Activated T-helper 2 cell treated with anti-CD3 and anti-CD28 coated beads, Interferon-gamma antibody, Interleukin-2, Interleukin-4, amounts not matched to agents 10 μg/mL and 5 μg/mL and 100 μg/mL, durations not matched to agents 14 hours and 24 hours and 36 hours (primary cell): ENCODE results near the gene ID1. TPM values are rescaled to one million over a fixed set of nuclear protein-coding genes. Genes with fewer than 3 reads are reported as not detected.
"Not testable (repeated sequence)": the region's sequence is repeated elsewhere in the genome, so short reads cannot be mapped to it uniquely, and the experiment has no call there.

Experiments
- DNase-seq: peaks from one replicate; pipeline ENCODE4 v3.0.0; 2021; ENCODE audit warnings: low spot score
- H3K27ac Mint-ChIP-seq: one replicate; pipeline ENCODE4 v1.8.0; 2021; ENCODE audit warnings: mixed read lengths
- H3K27me3 Mint-ChIP-seq: one replicate; pipeline ENCODE4 v1.8.0; 2021; ENCODE audit warnings: low read depth, mixed read lengths
- H3K36me3 Mint-ChIP-seq: one replicate; pipeline ENCODE4 v1.8.0; 2021; ENCODE audit warnings: low read depth, mixed read lengths
- H3K4me1 Mint-ChIP-seq: one replicate; pipeline ENCODE4 v1.8.0; 2021; ENCODE audit warnings: low read depth, mixed read lengths
- H3K4me3 Mint-ChIP-seq: one replicate; pipeline ENCODE4 v1.8.0; 2021; ENCODE audit warnings: low read depth, mild to moderate bottlenecking, moderate library complexity, mixed read lengths
- H3K9me3 Mint-ChIP-seq: one replicate; pipeline ENCODE4 v1.8.0; 2021; ENCODE audit warnings: mixed read lengths
- intact Hi-C: fragments of 100-400 bp; cut with micrococcal nuclease; formaldehyde crosslinking; loops from one replicate; pipeline ENCODE4 v1.15.1; 2023
- total RNA-seq: library from RNA; stranded (reverse); gene quantifications from 2 replicates; pipeline ENCODE4 v1.2.3, GENCODE V29; 2022

The ID1 gene
- total RNA-seq, 1 donor from 2014 or later = 1.5 TPM

GRCh38 chr20:31595654-31596411 is 9.3 kb upstream of the ID1 start:
- no peaks in the 10 kb centered on the region for H3K36me3 Mint-ChIP-seq
- no peaks in the 10 kb centered on the region for H3K9me3 Mint-ChIP-seq
- H3K4me3 Mint-ChIP-seq = no peak overlapping the region
- peaks cover 1% of the 10 kb centered on the region for H3K27me3 Mint-ChIP-seq
- DNase-seq = no peak
- intact Hi-C loops = no loop called here
- H3K27ac Mint-ChIP-seq = no peak overlapping the region
- H3K4me1 Mint-ChIP-seq = no peaks in the 10 kb centered on the region

DNA sequence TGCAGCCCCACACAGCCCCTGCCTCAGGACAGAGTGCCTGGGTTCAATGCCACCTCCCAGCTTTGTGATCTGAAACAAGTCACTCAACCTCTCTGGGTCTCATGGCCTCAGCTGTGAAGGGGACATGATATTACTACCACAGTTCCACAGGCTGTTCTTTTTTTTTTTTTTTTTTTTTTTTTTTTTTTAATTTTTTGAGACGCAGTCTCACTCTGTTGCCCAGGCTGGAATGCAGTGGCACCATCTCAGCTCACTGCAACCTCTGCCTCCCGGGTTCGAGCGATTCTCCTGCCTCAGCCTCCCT is 8.7 kb upstream of the ID1 start:
- H3K4me1 Mint-ChIP-seq, H3K27me3 Mint-ChIP-seq, H3K27ac Mint-ChIP-seq, intact Hi-C loops, H3K36me3 Mint-ChIP-seq, H3K4me3 Mint-ChIP-seq, DNase-seq, H3K9me3 Mint-ChIP-seq: not testable (repeated sequence)

- no peaks in the 10 kb centered on the region for H3K36me3 Mint-ChIP-seq
- no peak overlapping the region for H3K27ac Mint-ChIP-seq
- H3K4me3 Mint-ChIP-seq = no peak overlapping the region
- H3K27me3 Mint-ChIP-seq = peaks cover 2% of the 10 kb centered on the region
- no peak for DNase-seq
- no peaks in the 10 kb centered on the region for H3K9me3 Mint-ChIP-seq
- intact Hi-C loops = no loop called here
- no peaks in the 10 kb centered on the region for H3K4me1 Mint-ChIP-seq
These were observed 8.1 kb upstream of the ID1 start for GRCh38 chr20:31596831-31597480.

GRCh38 chr20:31597481-31597855 is 7.6 kb upstream of the ID1 start:
- Mint-ChIP-seq H3K36me3 (no peaks in the 10 kb centered on the region), H3K4me3 (no peak overlapping the region), H3K27ac (no peak overlapping the region), H3K9me3 (no peaks in the 10 kb centered on the region), H3K4me1 (peaks cover under 1% of the 10 kb centered on the region), H3K27me3 (peaks cover 4% of the 10 kb centered on the region)
- intact Hi-C loops = no loop called here
- no peak for DNase-seq

DNA sequence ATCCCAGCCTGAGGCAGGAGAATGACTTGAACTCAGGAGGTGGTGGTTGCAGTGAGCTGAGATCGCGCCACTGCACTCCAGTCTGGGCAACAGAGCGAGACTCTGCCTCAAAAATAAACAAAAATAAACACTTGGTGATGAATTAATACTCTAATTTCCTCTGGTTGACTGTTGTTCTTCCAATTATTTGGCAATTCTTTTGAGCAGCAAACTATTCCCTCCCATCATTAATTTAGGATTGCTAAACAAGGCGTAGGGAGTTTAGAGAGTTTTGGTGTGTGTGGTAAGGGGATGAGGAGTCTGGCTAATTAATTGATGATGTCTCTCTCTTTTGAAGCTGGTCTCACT is 2.7 kb upstream of the ID1 start:
- no peak for DNase-seq
- Mint-ChIP-seq H3K4me1 (peaks cover 23% of the 10 kb centered on the region), H3K9me3 (no peaks in the 10 kb centered on the region), H3K4me3 (no peak overlapping the region), H3K36me3 (no peaks in the 10 kb centered on the region), H3K27me3 (peaks cover 31% of the 10 kb centered on the region), H3K27ac (no peak overlapping the region)
- intact Hi-C loops = no loop called here

DNA sequence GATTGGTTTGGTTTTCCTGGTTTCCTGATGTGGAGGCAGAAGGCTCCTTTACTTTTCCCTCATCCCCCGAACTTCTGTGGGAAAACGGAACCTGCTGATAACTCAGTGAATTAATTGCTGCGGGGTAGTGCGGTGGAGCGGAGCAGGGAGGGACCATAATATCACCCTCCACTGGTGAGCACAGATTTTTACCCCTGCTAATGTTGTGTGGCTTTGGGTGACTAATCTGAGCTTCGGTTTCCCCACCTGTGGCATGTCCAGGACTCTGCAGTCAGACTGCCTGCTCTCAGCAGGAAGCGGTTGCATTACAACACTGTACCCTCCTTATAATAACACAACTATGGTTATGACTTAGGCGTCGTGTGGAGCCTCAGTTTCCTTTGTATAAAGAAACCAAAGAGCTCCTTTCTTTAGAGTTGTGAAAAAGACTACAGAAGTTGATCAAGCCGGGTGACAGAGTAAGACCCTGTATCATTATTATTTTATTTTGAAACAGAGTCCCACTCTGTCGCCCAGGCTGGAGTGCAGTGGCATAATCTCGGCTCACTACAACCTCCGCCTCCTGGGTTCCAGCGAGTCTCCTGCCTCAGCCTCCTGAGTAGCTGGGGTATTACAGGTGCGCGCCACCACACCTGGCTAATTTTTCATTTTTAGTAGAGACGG is 2.2 kb upstream of the ID1 start:
- no peaks in the 10 kb centered on the region for H3K9me3 Mint-ChIP-seq
- peaks cover 37% of the 10 kb centered on the region for H3K27me3 Mint-ChIP-seq
- peaks cover 23% of the 10 kb centered on the region for H3K4me1 Mint-ChIP-seq
- H3K36me3 Mint-ChIP-seq = no peaks in the 10 kb centered on the region
- intact Hi-C loops = no loop called here
- no peak overlapping the region for H3K27ac Mint-ChIP-seq
- DNase-seq = peak; percentile 43
- H3K4me3 Mint-ChIP-seq = peak overlapping the region; percentile 17

GRCh38 chr20:31603822-31604566 is 1.1 kb upstream of the ID1 start:
- intact Hi-C loops = loop anchor here (1.0 to 2.0 kb wide), 3 partner anchors 8 to 119 kb away; partner anchors contain the start of gene BCL2L1
- H3K36me3 Mint-ChIP-seq = no peaks in the 10 kb centered on the region
- H3K27ac Mint-ChIP-seq = peak overlapping the region; percentile 53
- peak overlapping the region; percentile 87 for H3K4me3 Mint-ChIP-seq
- peaks cover 23% of the 10 kb centered on the region for H3K4me1 Mint-ChIP-seq
- H3K9me3 Mint-ChIP-seq = no peaks in the 10 kb centered on the region
- peak; percentile 70 for DNase-seq
- peaks cover 43% of the 10 kb centered on the region for H3K27me3 Mint-ChIP-seq

- intact Hi-C loops = loop anchor here (1.0 to 2.0 kb wide), 3 partner anchors 8 to 118 kb away; partner anchors contain the start of gene BCL2L1
- H3K27ac Mint-ChIP-seq = no peak overlapping the region
- no peaks in the 10 kb centered on the region for H3K36me3 Mint-ChIP-seq
These were observed 490 bp upstream of the ID1 start for GRCh38 chr20:31604567-31605030.

DNA sequence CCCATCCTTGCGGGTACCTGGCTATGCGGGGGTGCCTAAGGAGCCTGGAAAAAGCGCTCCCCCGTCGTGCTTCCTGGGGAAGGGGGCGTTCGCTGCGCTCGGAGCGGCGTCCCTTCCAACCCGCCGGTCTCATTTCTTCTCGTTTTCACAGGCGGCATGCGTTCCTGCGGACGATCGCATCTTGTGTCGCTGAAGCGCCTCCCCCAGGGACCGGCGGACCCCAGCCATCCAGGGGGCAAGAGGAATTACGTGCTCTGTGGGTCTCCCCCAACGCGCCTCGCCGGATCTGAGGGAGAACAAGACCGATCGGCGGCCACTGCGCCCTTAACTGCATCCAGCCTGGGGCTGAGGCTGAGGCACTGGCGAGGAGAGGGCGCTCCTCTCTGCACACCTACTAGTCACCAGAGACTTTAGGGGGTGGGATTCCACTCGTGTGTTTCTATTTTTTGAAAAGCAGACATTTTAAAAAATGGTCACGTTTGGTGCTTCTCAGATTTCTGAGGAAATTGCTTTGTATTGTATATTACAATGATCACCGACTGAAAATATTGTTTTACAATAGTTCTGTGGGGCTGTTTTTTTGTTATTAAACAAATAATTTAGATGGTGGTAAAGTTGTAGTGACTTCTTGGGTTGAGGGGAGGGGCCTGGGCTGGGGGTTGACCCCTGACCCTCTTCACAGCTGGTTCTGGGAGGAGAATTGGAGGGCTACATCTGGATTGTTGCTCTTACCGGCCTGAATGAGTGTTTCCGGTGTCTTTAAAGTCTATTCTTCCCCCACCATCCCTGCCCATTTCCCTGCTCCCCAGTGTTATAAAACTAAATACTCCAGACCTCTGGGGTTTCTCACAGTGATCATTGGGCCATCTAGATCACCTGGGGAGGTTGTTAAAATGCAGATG is 1.1 kb downstream of the ID1 start:
- Mint-ChIP-seq H3K4me3 (peak overlapping the region; percentile 87), H3K9me3 (no peaks in the 10 kb centered on the region), H3K27ac (no peak overlapping the region), H3K27me3 (peaks cover 42% of the 10 kb centered on the region), H3K4me1 (peaks cover 23% of the 10 kb centered on the region), H3K36me3 (no peaks in the 10 kb centered on the region)
- DNase-seq = peak; percentile 14
- intact Hi-C loops = loop anchor here (2.0 kb wide), 2 partner anchors 33 to 117 kb away; partner anchors contain the start of gene BCL2L1

More at GRCh38 chr20:31604567-31605030, 490 bp upstream of the ID1 start:
- Mint-ChIP-seq H3K4me1 (peaks cover 23% of the 10 kb centered on the region), H3K4me3 (peak overlapping the region; percentile 87), H3K27me3 (peaks cover 44% of the 10 kb centered on the region), H3K9me3 (no peaks in the 10 kb centered on the region)
- DNase-seq = no peak

DNA sequence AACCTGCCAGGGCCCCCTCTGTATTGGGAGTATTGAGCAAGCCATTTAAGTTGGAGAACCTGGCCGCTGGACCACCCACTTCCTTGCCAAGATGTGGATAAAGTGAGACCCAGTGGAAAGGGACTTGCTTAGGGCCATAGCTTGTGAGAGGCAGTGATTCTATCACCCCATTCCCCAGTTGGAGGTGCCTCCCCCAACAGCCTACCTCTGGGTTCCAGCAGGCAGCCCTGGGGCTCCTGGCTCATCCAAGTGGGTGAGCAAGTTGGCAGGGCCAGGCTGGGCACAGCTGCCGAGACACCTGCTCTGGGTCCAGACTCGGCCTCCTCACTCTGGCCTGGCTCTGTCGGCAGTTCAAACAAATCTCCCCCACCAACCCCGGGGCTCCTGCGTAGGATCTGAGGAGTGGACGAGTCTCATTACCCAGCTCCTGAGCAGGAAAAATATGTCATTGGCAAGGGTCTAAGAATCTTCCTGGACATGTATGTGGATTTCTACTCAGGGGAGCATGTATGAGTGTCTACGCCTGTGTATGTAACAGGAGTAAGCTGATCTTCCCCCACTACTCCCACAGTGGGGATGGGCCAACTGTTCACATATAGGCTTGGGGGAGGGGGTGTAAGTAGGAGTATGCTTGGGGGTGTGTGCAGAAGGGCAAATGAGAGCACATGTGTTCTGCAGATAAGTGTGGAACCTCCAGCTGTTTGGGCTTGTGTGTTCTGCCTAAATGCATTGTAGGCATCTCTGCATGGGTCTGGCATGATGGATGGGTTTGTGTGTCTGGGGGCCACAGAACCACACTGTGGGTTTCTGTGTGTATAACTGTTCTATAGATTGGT is 1.9 kb downstream of the ID1 start:
- intact Hi-C loops = no loop called here
- peaks cover 23% of the 10 kb centered on the region for H3K4me1 Mint-ChIP-seq
- peak overlapping the region; percentile 21 for H3K4me3 Mint-ChIP-seq
- peaks cover 42% of the 10 kb centered on the region for H3K27me3 Mint-ChIP-seq
- no peaks in the 10 kb centered on the region for H3K36me3 Mint-ChIP-seq
- H3K27ac Mint-ChIP-seq = no peak overlapping the region
- H3K9me3 Mint-ChIP-seq = no peaks in the 10 kb centered on the region
- DNase-seq = no peak

DNA sequence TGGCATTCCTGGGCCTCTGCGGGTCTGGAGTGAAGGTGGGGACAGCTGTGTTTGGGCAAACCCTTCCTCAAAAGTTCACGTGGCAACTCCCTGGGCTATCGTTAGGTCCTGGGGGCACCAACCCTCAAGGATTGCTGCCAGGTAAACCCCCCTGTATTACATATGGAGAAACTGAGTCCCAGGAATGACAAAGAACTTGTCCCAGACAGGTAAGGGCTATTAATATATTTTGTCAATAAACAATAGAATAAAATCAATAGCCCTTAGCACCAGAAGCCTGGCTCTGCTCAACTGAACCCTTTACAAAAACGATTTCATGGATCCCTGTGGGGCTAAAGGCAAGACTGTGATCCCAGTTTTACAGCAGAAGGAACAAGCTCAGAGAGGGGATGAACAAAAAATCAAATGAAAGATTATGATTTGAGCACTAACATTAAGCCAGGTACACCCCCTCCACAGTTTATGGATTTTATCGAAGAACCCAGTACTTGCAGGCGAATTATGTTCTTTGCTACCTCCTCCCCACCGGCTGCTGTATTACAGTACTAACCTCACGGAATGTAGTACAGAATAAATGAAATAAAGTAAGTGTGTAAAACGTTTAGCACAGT is 2.7 kb downstream of the ID1 start:
- intact Hi-C loops = no loop called here
- H3K9me3 Mint-ChIP-seq = no peaks in the 10 kb centered on the region

More for the DNA sequence above, 2.7 kb downstream of the ID1 start:
- no peaks in the 10 kb centered on the region for H3K36me3 Mint-ChIP-seq
- no peak overlapping the region for H3K27ac Mint-ChIP-seq
- peaks cover 37% of the 10 kb centered on the region for H3K27me3 Mint-ChIP-seq
- no peak for DNase-seq
- H3K4me1 Mint-ChIP-seq = peaks cover 19% of the 10 kb centered on the region
- H3K4me3 Mint-ChIP-seq = no peak overlapping the region
